ENCODE results near the gene BRD2. TPM values are rescaled to one million over a fixed set of nuclear protein-coding genes. Genes with fewer than 3 reads are reported as not detected.

BRD2 gene
- total RNA-seq, 1 donor from 2014 or later, result 63.4 TPM

DNA sequence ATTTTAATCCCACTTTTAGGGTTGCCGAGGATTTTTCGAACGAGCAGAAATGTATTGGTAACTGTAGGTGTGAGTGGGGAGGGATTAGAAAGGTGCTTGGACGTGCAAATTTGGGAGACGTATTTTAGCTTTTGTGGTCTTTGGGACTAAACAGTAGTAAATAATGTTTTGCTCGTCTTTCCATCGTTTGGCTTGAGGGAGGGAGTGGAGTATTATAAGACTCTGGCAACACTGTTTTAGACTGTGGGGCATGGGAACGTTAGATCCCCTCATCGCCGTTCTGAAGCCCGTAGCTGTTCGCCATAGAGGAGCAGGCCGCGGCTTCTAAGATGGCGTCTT, 2.8 kb downstream of the BRD2 start:
- Histone ChIP-seq H3K9me3 (replicated peaks) (no peaks in the 10 kb centered on the region), H3K27ac (replicated peaks) (peak overlapping the region; percentile 100), H3K36me3 (peaks cover 42% of the 10 kb centered on the region), H3K4me3 (peak overlapping the region; percentile 100), H3K27me3 (ENCODE audit: low read depth) (no peaks in the 10 kb centered on the region), H3K4me1 (peaks cover 81% of the 10 kb centered on the region)
- TF ChIP-seq, protein P1, sequence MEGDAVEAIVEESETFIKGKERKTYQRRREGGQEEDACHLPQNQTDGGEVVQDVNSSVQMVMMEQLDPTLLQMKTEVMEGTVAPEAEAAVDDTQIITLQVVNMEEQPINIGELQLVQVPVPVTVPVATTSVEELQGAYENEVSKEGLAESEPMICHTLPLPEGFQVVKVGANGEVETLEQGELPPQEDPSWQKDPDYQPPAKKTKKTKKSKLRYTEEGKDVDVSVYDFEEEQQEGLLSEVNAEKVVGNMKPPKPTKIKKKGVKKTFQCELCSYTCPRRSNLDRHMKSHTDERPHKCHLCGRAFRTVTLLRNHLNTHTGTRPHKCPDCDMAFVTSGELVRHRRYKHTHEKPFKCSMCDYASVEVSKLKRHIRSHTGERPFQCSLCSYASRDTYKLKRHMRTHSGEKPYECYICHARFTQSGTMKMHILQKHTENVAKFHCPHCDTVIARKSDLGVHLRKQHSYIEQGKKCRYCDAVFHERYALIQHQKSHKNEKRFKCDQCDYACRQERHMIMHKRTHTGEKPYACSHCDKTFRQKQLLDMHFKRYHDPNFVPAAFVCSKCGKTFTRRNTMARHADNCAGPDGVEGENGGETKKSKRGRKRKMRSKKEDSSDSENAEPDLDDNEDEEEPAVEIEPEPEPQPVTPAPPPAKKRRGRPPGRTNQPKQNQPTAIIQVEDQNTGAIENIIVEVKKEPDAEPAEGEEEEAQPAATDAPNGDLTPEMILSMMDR (IDR thresholded peaks at IDR 0.05; ENCODE audit: borderline replicate concordance), result no peak
- no peak for DNase-seq
- intact Hi-C loops (cut with micrococcal nuclease), result no loop called here

DNA sequence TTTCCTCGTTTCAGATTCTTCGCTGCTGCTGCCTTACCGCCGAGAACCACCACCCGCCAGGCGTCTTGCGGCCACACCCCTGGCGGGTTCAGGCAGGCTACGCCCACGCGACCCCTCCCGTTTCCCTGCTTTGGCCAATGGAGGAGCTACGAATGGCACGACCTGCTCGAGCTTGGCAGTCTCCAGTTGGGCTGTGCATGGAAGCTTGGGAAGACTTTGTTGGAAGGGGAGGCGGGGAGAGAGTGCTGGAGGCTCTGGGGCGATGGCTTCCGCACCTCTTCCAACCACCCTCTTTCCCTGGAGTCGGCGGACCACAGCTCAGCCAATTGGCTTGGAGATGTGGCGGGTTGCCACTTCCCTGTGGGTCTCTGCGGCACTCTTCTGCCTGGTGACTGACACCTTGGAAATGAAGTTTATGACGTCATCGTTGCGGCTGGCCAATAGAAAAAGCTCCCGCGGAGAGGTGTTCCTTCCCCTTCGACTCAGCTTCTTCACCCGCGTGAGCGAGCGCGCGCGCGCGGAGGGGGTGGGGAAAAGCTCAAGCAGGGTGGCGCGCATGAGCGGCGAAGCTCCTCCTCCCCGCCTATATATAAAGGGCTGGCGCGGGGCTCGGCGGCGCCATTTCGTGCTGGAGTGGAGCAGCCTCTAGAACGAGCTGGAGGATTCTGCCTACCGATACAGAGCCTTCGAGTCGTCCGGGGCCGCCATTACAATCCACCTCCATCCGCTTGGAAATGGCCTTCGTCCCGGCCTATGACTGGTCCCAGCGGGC, 3.4 kb downstream of the BRD2 start:
- DNase-seq, result peak; percentile 99
- H3K27ac ChIP-seq (replicated peaks), result peak overlapping the region; percentile 100
- no peaks in the 10 kb centered on the region for H3K27me3 ChIP-seq (ENCODE audit: low read depth)
- H3K4me3 ChIP-seq, result peak overlapping the region; percentile 100
- no peaks in the 10 kb centered on the region for H3K9me3 ChIP-seq (replicated peaks)
- intact Hi-C loops (cut with micrococcal nuclease), result no loop called here
- TF ChIP-seq, protein P1 (IDR thresholded peaks at IDR 0.05; ENCODE audit: borderline replicate concordance), result peak; percentile 18
- H3K36me3 ChIP-seq, result peaks cover 47% of the 10 kb centered on the region
- H3K4me1 ChIP-seq, result peaks cover 81% of the 10 kb centered on the region

DNA sequence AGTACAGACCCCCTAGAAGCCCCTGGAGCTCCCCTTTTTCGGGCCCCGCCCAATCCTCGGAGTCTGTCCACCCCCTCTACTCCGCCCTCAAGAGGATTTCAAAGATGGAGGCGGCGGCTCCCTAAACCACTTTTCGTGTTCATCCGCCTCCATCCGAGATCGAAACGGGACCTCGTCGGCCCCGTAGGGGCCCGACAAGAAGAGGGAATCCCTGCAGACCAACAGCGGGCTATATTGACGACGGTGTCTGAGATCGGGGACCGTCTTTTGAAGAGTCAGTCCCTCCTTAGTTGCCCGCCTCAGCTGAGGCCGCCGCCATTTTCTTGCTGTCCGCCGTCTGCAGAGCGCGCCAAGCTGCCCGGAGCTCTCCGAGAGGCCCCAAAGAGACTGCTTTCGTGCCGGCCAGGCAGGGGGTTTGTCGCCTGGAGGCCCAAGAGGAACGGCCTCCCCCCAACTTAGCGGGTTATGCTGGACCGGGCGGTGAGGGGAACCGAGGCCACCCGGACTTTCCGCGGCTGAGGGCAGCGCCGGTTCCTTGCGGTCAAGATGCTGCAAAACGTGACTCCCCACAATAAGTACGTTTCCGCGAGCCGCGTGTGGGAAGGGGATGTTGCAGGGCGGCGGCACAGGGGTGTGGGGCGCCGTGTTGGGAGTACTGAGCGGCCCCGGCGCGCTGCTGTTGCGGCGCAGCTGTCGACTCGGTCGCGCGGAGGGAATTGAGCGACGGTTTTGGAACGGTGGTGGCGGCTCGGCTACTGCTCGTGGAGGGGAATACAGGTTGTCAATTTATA, 4.2 kb downstream of the BRD2 start:
- peak overlapping the region; percentile 100 for H3K4me3 ChIP-seq
- intact Hi-C loops (cut with micrococcal nuclease), result no loop called here
- DNase-seq, result no peak
- H3K9me3 ChIP-seq (replicated peaks), result no peaks in the 10 kb centered on the region
- H3K36me3 ChIP-seq, result peaks cover 55% of the 10 kb centered on the region
- peak overlapping the region; percentile 100 for H3K27ac ChIP-seq (replicated peaks)
- no peaks in the 10 kb centered on the region for H3K27me3 ChIP-seq (ENCODE audit: low read depth)
- peaks cover 81% of the 10 kb centered on the region for H3K4me1 ChIP-seq
- TF ChIP-seq, protein P1 (IDR thresholded peaks at IDR 0.05; ENCODE audit: borderline replicate concordance), result no peak

DNA sequence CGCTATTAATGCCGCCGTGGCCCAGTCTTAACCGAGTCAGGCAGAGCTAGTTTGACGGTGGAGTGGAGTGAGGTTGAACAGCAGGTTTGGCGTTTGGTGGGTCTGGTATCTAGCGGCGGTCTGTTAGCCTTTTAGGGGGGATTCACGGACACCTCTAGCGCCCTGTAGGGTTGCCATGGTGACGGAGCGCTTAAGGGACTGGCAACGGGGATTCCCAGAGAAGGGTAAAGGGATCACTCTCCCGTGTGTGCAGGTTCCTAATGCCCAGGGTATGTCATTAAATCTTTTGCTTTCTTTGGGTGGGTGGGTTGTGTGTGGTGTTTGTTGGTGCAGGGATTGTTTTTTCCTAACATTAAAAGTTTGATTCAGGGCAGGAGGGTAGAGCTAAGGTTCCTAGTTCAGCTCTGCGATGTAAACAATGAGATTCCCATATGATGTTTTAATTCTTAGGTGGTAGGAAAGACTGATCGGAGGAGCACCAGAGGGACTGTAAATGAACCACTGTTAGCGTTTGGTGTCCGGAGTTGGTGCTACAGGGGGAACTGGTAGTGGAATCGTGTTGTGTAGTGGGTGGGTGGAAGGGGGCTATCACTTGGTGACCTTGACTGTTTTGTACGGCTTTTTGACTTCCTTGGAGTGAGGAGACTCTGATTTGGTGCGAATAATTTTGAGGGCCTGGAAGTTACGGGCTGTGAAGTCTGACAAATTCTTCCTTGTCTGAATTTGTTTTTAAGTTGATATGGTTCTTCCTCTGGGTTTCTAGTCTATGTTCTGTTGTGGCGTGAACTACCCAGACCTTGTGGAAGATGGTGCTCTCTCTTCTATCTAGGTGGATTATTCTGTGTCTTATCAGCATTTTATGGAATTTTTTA, 5.0 kb downstream of the BRD2 start:
- no peaks in the 10 kb centered on the region for H3K9me3 ChIP-seq (replicated peaks)
- peaks cover 63% of the 10 kb centered on the region for H3K36me3 ChIP-seq
- H3K4me3 ChIP-seq, result peak overlapping the region; percentile 100
- peak overlapping the region; percentile 100 for H3K27ac ChIP-seq (replicated peaks)
- no peaks in the 10 kb centered on the region for H3K27me3 ChIP-seq (ENCODE audit: low read depth)
- DNase-seq, result no peak
- TF ChIP-seq, protein P1 (IDR thresholded peaks at IDR 0.05; ENCODE audit: borderline replicate concordance), result no peak
- H3K4me1 ChIP-seq, result peaks cover 83% of the 10 kb centered on the region
- intact Hi-C loops (cut with micrococcal nuclease), result no loop called here

DNA sequence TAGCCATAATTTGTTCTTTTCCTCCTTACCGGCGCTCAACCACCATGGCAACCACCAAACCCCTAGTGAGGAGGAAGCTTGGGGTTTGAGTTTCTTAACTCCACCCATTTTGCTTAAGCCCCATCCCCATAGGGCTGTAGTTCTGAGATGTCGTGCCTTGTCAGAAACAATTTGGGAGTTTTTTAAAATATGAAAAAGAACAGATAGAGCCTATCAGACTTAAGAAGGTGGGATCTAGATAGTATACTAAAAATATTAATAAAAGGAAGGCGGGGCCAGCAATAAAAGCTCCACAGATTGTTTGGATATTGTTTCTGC, 5.6 kb downstream of the BRD2 start:
- Histone ChIP-seq H3K36me3 (peaks cover 69% of the 10 kb centered on the region), H3K27ac (replicated peaks) (peak overlapping the region; percentile 100), H3K27me3 (ENCODE audit: low read depth) (no peaks in the 10 kb centered on the region), H3K4me1 (peaks cover 86% of the 10 kb centered on the region), H3K9me3 (replicated peaks) (no peaks in the 10 kb centered on the region), H3K4me3 (peak overlapping the region; percentile 100)
- DNase-seq, result no peak
- intact Hi-C loops (cut with micrococcal nuclease), result no loop called here
- TF ChIP-seq, protein P1 (IDR thresholded peaks at IDR 0.05; ENCODE audit: borderline replicate concordance), result no peak
